Effector CD8-positive, alpha-beta T cell (primary cell): ENCODE results near the gene NR1I3.

Experiments
- DNase-seq: peaks from one replicate; lab custom pipeline; 2025; lab: John Stamatoyannopoulos, UW

The NR1I3 gene

GRCh38 chr1:161196111-161196510 lies 41.9 kb downstream of the NR1I3 start:
- no peak for DNase-seq

GRCh38 chr1:161195171-161195570 lies 42.8 kb downstream of the NR1I3 start:
- DNase-seq = no peak

- DNase-seq = no peak
These were observed 44.3 kb downstream of the NR1I3 start for GRCh38 chr1:161193561-161194235.

- peak; percentile 37 for DNase-seq
These were observed 45.2 kb downstream of the NR1I3 start for GRCh38 chr1:161192476-161193465.

- no peak for DNase-seq
These were observed 46.0 kb downstream of the NR1I3 start for GRCh38 chr1:161191971-161192370.

GRCh38 chr1:161190962-161191521 lies 47.0 kb downstream of the NR1I3 start:
- DNase-seq = no peak

- DNase-seq = no peak
These were observed 49.0 kb downstream of the NR1I3 start for GRCh38 chr1:161189036-161189435.

- DNase-seq = no peak
These were observed 49.6 kb downstream of the NR1I3 start for GRCh38 chr1:161188381-161188780.

- DNase-seq = no peak
These were observed 50.7 kb downstream of the NR1I3 start for GRCh38 chr1:161187311-161187710.

- no peak for DNase-seq
These were observed 52.2 kb downstream of the NR1I3 start for GRCh38 chr1:161185732-161186311.

GRCh38 chr1:161185282-161185682 lies 52.7 kb downstream of the NR1I3 start:
- peak; percentile 61 for DNase-seq

- DNase-seq = no peak
These were observed 55.8 kb downstream of the NR1I3 start for GRCh38 chr1:161182214-161182613.

GRCh38 chr1:161180639-161181038 lies 57.4 kb downstream of the NR1I3 start:
- no peak for DNase-seq

- no peak for DNase-seq
These were observed 58.3 kb downstream of the NR1I3 start for GRCh38 chr1:161179698-161180097.
